ENCODE data around the gene TRIO. TPM values are rescaled to one million over a fixed set of nuclear protein-coding genes. Genes with fewer than 3 reads are reported as not detected.

Gene TRIO
- total RNA-seq, 1 donor from 2014 or later, result 200 TPM

DNA sequence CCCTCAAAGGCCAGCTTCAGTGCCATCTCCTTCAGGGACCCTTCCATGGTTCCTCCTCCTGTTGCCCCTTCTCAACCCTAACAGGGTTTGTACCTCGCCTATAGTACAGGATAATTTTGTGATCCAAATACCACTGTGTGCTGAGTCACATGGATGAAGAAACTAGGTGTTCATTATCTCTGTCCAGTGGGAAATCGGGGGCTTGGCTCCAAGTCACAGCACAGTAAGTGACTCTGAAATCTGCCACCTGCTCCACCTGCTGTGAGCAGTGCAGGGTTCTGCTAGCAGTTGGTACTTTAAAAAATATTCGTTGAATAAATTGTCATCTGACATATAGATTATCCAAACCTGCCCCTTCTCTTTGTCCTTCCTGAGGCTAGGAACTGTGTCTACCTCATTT is 315.3 kb downstream of the TRIO start:
- TF ChIP-seq, protein P1, sequence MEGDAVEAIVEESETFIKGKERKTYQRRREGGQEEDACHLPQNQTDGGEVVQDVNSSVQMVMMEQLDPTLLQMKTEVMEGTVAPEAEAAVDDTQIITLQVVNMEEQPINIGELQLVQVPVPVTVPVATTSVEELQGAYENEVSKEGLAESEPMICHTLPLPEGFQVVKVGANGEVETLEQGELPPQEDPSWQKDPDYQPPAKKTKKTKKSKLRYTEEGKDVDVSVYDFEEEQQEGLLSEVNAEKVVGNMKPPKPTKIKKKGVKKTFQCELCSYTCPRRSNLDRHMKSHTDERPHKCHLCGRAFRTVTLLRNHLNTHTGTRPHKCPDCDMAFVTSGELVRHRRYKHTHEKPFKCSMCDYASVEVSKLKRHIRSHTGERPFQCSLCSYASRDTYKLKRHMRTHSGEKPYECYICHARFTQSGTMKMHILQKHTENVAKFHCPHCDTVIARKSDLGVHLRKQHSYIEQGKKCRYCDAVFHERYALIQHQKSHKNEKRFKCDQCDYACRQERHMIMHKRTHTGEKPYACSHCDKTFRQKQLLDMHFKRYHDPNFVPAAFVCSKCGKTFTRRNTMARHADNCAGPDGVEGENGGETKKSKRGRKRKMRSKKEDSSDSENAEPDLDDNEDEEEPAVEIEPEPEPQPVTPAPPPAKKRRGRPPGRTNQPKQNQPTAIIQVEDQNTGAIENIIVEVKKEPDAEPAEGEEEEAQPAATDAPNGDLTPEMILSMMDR (IDR thresholded peaks at IDR 0.05), result no peak
- H3K4me3 Mint-ChIP-seq (ENCODE audit: unreplicated experiment), result no peak overlapping the region
- no peak for DNase-seq (ENCODE audit: low spot score)
- peaks cover 23% of the 10 kb centered on the region for H3K36me3 Mint-ChIP-seq (ENCODE audit: low read depth)
- peak overlapping the region; percentile 84 for H3K27ac Mint-ChIP-seq (ENCODE audit: unreplicated experiment)
- no peaks in the 10 kb centered on the region for H3K27me3 Mint-ChIP-seq (ENCODE audit: low read depth)
- peaks cover 38% of the 10 kb centered on the region for H3K4me1 Mint-ChIP-seq (ENCODE audit: low read depth)
- H3K9me3 Mint-ChIP-seq (ENCODE audit: low read depth), result no peaks in the 10 kb centered on the region

DNA sequence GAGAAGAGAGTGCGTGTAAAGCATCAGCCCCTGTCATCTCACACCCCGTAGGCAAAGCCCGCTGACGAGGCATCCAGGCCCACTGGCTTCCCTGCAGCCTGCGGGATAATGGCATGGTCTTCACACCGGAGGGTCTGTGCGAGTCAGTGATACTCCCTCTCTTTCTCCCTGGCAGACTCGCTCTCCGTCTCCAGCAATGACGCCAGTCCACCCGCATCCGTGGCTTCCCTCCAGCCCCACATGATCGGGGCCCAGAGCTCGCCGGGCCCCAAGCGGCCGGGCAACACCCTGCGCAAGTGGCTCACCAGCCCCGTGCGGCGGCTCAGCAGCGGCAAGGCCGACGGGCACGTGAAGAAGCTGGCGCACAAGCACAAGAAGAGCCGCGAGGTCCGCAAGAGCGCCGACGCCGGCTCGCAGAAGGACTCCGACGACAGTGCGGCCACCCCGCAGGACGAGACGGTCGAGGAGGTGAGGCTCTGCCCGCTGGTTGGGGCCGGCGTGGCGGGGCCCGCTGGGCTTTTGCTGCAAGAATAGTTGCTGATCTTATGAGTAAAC is 317.8 kb downstream of the TRIO start:
- Mint-ChIP-seq H3K4me1 (ENCODE audit: low read depth) (peaks cover 47% of the 10 kb centered on the region), H3K36me3 (ENCODE audit: low read depth) (peaks cover 26% of the 10 kb centered on the region), H3K27ac (ENCODE audit: unreplicated experiment) (no peak overlapping the region), H3K27me3 (ENCODE audit: low read depth) (no peaks in the 10 kb centered on the region), H3K4me3 (ENCODE audit: unreplicated experiment) (no peak overlapping the region), H3K9me3 (ENCODE audit: low read depth) (no peaks in the 10 kb centered on the region)
- TF ChIP-seq, protein P1 (IDR thresholded peaks at IDR 0.05), result no peak
- DNase-seq (ENCODE audit: low spot score), result no peak

DNA sequence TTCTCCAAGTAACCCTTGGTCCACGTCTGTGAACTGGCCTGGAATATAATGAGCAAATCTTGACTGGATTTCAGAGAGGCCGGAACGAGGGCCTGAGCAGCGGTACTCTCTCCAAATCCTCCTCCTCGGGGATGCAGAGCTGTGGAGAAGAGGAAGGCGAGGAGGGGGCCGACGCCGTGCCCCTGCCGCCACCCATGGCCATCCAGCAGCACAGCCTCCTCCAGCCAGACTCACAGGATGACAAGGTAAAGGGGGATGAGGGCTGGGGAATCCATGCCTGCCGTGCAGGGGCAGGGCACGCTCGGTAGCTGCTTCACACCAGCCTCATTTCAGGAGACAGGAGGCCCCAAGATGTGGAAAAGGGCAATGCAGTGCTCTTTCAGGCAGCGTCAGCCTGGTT is 319.5 kb downstream of the TRIO start:
- H3K9me3 Mint-ChIP-seq (ENCODE audit: low read depth), result no peaks in the 10 kb centered on the region
- H3K27ac Mint-ChIP-seq (ENCODE audit: unreplicated experiment), result peak overlapping the region; percentile 22
- no peak overlapping the region for H3K4me3 Mint-ChIP-seq (ENCODE audit: unreplicated experiment)
- TF ChIP-seq, protein P1 (IDR thresholded peaks at IDR 0.05), result no peak
- peaks cover 30% of the 10 kb centered on the region for H3K36me3 Mint-ChIP-seq (ENCODE audit: low read depth)
- H3K27me3 Mint-ChIP-seq (ENCODE audit: low read depth), result no peaks in the 10 kb centered on the region
- DNase-seq (ENCODE audit: low spot score), result no peak
- H3K4me1 Mint-ChIP-seq (ENCODE audit: low read depth), result peaks cover 34% of the 10 kb centered on the region

- TF ChIP-seq, protein P1 (IDR thresholded peaks at IDR 0.05), result no peak
- Mint-ChIP-seq H3K27me3 (ENCODE audit: low read depth) (no peaks in the 10 kb centered on the region), H3K4me1 (ENCODE audit: low read depth) (peaks cover 25% of the 10 kb centered on the region), H3K4me3 (ENCODE audit: unreplicated experiment) (no peak overlapping the region), H3K27ac (ENCODE audit: unreplicated experiment) (no peak overlapping the region), H3K9me3 (ENCODE audit: low read depth) (no peaks in the 10 kb centered on the region), H3K36me3 (ENCODE audit: low read depth) (peaks cover 33% of the 10 kb centered on the region)
- DNase-seq (ENCODE audit: low spot score), result no peak
Observed at GRCh38 chr5:14463629-14464028, 320.5 kb downstream of the TRIO start.

DNA sequence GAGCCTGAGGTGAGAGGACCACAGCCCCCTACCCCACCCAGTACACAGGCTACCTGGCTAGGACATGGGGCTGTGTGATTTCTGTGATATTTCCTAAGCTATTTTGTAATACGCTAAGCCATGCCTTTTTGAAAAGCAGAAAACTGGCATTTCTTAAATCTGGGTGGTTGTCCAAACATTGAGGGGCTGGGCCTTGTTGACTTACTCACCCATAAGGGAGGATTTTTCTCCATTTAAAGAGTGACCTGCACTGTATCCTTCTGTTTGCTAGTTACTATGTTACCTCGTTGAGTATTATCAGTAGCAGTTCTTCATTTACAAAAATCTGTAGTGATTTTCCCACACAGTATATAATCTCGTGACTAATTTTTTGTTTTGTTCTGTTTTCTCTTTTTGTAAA is 321.0 kb downstream of the TRIO start:
- Mint-ChIP-seq H3K9me3 (ENCODE audit: low read depth) (no peaks in the 10 kb centered on the region), H3K27me3 (ENCODE audit: low read depth) (no peaks in the 10 kb centered on the region), H3K27ac (ENCODE audit: unreplicated experiment) (no peak overlapping the region), H3K4me3 (ENCODE audit: unreplicated experiment) (no peak overlapping the region), H3K4me1 (ENCODE audit: low read depth) (peaks cover 21% of the 10 kb centered on the region), H3K36me3 (ENCODE audit: low read depth) (peaks cover 32% of the 10 kb centered on the region)
- TF ChIP-seq, protein P1 (IDR thresholded peaks at IDR 0.05), result no peak
- DNase-seq (ENCODE audit: low spot score), result no peak

Measured in chondrocyte (in vitro differentiated cells).